H9 (cell line): Measurements from ENCODE around the gene GPX2. TPM values are rescaled to one million over a fixed set of nuclear protein-coding genes. Genes with fewer than 3 reads are reported as not detected.
A peak's percentile ranks its signal among the peaks of the same experiment; 100 is the strongest.

ENCODE experiments used
- DNase-seq: peaks from one replicate; pipeline ENCODE4 v3.0.0-alpha.2; 2017
- H2AFZ ChIP-seq: one replicate; pipeline ENCODE4 v1.6.1; 2013; ENCODE audit warnings: mild to moderate bottlenecking, low read length, control low read depth, moderate library complexity
- H2AK5ac ChIP-seq: 2 replicates; pipeline ENCODE4 v1.6.1; 2013; ENCODE audit warnings: low read length, control low read depth, mixed read lengths; ENCODE audit not compliant: insufficient read length
- H2BK120ac ChIP-seq: one replicate; pipeline ENCODE4 v1.6.1; 2013; ENCODE audit warnings: low read depth, mild to moderate bottlenecking, low read length, control low read depth, inconsistent platforms; ENCODE audit not compliant: poor library complexity, severe bottlenecking
- H2BK12ac ChIP-seq: 2 replicates; pipeline ENCODE4 v1.6.1; 2013; ENCODE audit warnings: low read length, control low read depth, mixed read lengths, low read depth; ENCODE audit not compliant: insufficient read length
- H2BK15ac ChIP-seq: 2 replicates; pipeline ENCODE4 v1.6.1; 2013; ENCODE audit warnings: low read depth, low read length, control low read depth
- H2BK20ac ChIP-seq: one replicate; pipeline ENCODE4 v1.6.1; 2013; ENCODE audit warnings: low read depth, mild to moderate bottlenecking, low read length, control low read depth, inconsistent platforms; ENCODE audit not compliant: poor library complexity, severe bottlenecking
- H2BK5ac ChIP-seq: 2 replicates; pipeline ENCODE4 v1.6.1; 2013; ENCODE audit warnings: low read length, control low read depth, mixed read lengths; ENCODE audit not compliant: insufficient read length
- H3K14ac ChIP-seq: 2 replicates; pipeline ENCODE4 v1.6.1; 2013; ENCODE audit warnings: low read length, control low read depth; ENCODE audit not compliant: insufficient read depth
- H3K18ac ChIP-seq: 2 replicates; pipeline ENCODE4 v1.6.1; 2013; ENCODE audit warnings: low read depth, mild to moderate bottlenecking, mixed read lengths, low read length, control low read depth; ENCODE audit not compliant: insufficient read length
- H3K23ac ChIP-seq: 2 replicates; pipeline ENCODE4 v1.6.1; 2013; ENCODE audit warnings: low read length, control low read depth, mixed read lengths, low read depth; ENCODE audit not compliant: insufficient read length
- H3K23me2 ChIP-seq: 2 replicates; pipeline ENCODE4 v1.6.1; 2013; ENCODE audit warnings: low read depth, mild to moderate bottlenecking, mixed read lengths, low read length, control low read depth; ENCODE audit not compliant: insufficient read length, poor library complexity, severe bottlenecking
- H3K27ac ChIP-seq: 2 replicates; pipeline ENCODE4 v1.5.1; 2013; ENCODE audit warnings: low read length, control low read depth, mixed read lengths, low read depth; ENCODE audit not compliant: insufficient read length
- H3K27me3 ChIP-seq: 2 replicates; pipeline ENCODE4 v1.6.1; 2013; ENCODE audit warnings: low read length, control low read depth, inconsistent platforms; ENCODE audit not compliant: insufficient read depth
- H3K4ac ChIP-seq: 2 replicates; pipeline ENCODE4 v1.6.1; 2013; ENCODE audit warnings: low read depth, mild to moderate bottlenecking, control low read depth, inconsistent platforms, low read length, moderate library complexity
- H3K4me1 ChIP-seq: 2 replicates; pipeline ENCODE4 v1.6.1; 2013; ENCODE audit warnings: low read length, control low read depth, inconsistent platforms; ENCODE audit not compliant: insufficient read depth
- H3K4me2 ChIP-seq: 2 replicates; pipeline ENCODE4 v1.6.1; 2013; ENCODE audit warnings: low read length, control low read depth, mixed read lengths; ENCODE audit not compliant: insufficient read length, insufficient read depth
- H3K56ac ChIP-seq: 2 replicates; pipeline ENCODE4 v1.6.1; 2013; ENCODE audit warnings: low read depth, mild to moderate bottlenecking, mixed read lengths, low read length, control low read depth; ENCODE audit not compliant: insufficient read length
- H3K79me1 ChIP-seq: 2 replicates; pipeline ENCODE4 v1.6.1; 2013; ENCODE audit warnings: low read depth, mild to moderate bottlenecking, moderate library complexity, low read length, control low read depth, inconsistent platforms; ENCODE audit not compliant: insufficient read depth, poor library complexity, severe bottlenecking
- H3K79me2 ChIP-seq: 2 replicates; pipeline ENCODE4 v1.6.1; 2013; ENCODE audit warnings: low read length, control low read depth, inconsistent platforms; ENCODE audit not compliant: insufficient read depth
- H3K9ac ChIP-seq: 2 replicates; pipeline ENCODE4 v1.6.1; 2013; ENCODE audit warnings: low read length, control low read depth, mixed read lengths; ENCODE audit not compliant: insufficient read length; ENCODE audit errors: extremely low read depth
- H3K9me3 ChIP-seq: one replicate; pipeline ENCODE4 v1.6.1; 2013; ENCODE audit warnings: low read depth, low read length, inconsistent platforms; ENCODE audit not compliant: control insufficient read depth
- H3T11ph ChIP-seq: one replicate; pipeline ENCODE4 v1.6.1; 2013; ENCODE audit warnings: mild to moderate bottlenecking, low read length, control low read depth, inconsistent platforms
- H4K20me1 ChIP-seq: one replicate; pipeline ENCODE4 v1.6.1; 2013; ENCODE audit not compliant: control insufficient read depth, insufficient read length, insufficient read depth
- H4K5ac ChIP-seq: 2 replicates; pipeline ENCODE4 v1.6.1; 2013; ENCODE audit warnings: low read depth, mild to moderate bottlenecking, mixed read lengths, low read length, control low read depth; ENCODE audit not compliant: insufficient read length
- H4K8ac ChIP-seq: replicated peaks from 2 replicates; pipeline ENCODE4 v1.6.1; 2013; ENCODE audit warnings: low read length, control low read depth, mixed read lengths, low read depth; ENCODE audit not compliant: insufficient read length
- H4K91ac ChIP-seq: 2 replicates; pipeline ENCODE4 v1.6.1; 2013; ENCODE audit warnings: low read depth, mild to moderate bottlenecking, moderate library complexity, mixed read lengths, low read length, control low read depth; ENCODE audit not compliant: insufficient read length
- H3K27ac Mint-ChIP-seq, 3 experiments: 2 replicates in 2 of 3; 3 replicates in 1 of 3; pipeline ENCODE4 v1.8.0; 2020 to 2021; ENCODE audit warnings: mixed read lengths in 3 of 3, mild to moderate bottlenecking in 1 of 3, moderate library complexity in 1 of 3
- H3K27me3 Mint-ChIP-seq: 2 replicates; pipeline ENCODE4 v1.8.0; 2021; ENCODE audit warnings: low read depth, mild to moderate bottlenecking, moderate library complexity, mixed read lengths
- H3K36me3 Mint-ChIP-seq, 3 experiments: 2 replicates in 2 of 3; 3 replicates in 1 of 3; pipeline ENCODE4 v1.8.0; 2020 to 2021; ENCODE audit warnings: low read depth in 3 of 3, mixed read lengths in 3 of 3; ENCODE audit not compliant: insufficient read depth in 1 of 3
- H3K4me1 Mint-ChIP-seq, 2 experiments: 2 replicates each; pipeline ENCODE4 v1.8.0; 2020; ENCODE audit warnings: mixed read lengths in 2 of 2
- H3K4me3 Mint-ChIP-seq, 2 experiments: 2 replicates in 1 of 2; 3 replicates in 1 of 2; pipeline ENCODE4 v1.8.0; 2020 to 2021; ENCODE audit warnings: mild to moderate bottlenecking in 2 of 2, mixed read lengths in 2 of 2, moderate library complexity in 1 of 2
- H3K9me3 Mint-ChIP-seq, 2 experiments: 2 replicates in 1 of 2; 3 replicates in 1 of 2; pipeline ENCODE4 v1.8.0; 2020; ENCODE audit warnings: mild to moderate bottlenecking in 2 of 2, mixed read lengths in 2 of 2, moderate library complexity in 1 of 2
- CTCF ChIP-seq: fragments of 200-600 bp; sonication (generic); conservative IDR thresholded peaks from 3 replicates; pipeline ENCODE4 v1.8.0; 2021; ENCODE audit warnings: antibody characterized with exemption, mild to moderate bottlenecking
- WGBS: extraction: QIAGEN DNeasy Blood & Tissue Kit; methylation state at CpG from one replicate; pipeline ENCODE4 v1.1.7; 2013; ENCODE audit warnings: missing lambda C conversion rate, low lambda C conversion rate, mixed read lengths; ENCODE audit not compliant: insufficient read length; ENCODE audit errors: extremely low coverage; 5-methylcytosine and 5-hydroxymethylcytosine counted together
- total RNA-seq: library from RNA; stranded (reverse); gene quantifications from 2 replicates; pipeline ENCODE4 v1.2.1, GENCODE V29; 2021

The GPX2 gene
- total RNA-seq, 1 experiment from 2014 or later = 0.79 TPM

DNA sequence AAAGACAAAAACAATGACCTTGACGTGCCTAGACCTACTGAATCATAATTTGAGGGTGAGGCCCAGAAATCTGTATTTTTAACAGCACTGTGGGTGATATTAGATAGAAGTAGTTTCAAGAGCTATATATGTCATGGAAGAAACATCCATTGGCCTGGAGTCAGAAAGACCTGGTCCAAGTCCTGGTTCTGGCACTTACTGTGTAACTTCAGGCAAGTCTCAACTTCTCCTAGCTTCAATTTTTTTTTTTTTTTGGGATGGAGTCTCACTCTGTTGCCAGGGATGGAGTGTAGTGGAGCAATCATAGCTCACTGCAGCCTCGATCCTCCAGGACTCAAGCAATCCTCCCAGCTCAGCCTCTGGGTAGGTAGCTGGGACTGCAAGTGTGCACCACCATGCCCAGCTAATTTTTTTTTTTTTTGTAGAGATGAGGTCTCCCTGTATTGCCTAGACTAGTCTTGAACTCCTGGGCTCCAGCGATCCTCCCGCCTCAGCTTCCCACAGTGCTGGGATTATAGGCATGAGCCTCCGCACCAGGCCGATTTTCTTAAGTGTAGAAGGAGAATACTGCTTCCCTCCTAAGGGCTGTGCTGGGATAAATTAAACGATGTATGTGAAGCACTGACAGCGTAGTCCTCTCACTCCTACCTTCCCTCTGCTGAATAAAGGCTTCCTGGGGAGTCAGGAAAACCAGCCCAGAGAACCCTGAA, 14.3 kb upstream of the GPX2 start:
- Histone ChIP-seq H2BK20ac (no peak overlapping the region), H3K4me1 (peaks cover 18% of the 10 kb centered on the region; the same call in 1 of the 2 replicates), H3K79me1 (no peaks in the 10 kb centered on the region), H4K8ac (no peak overlapping the region), H3K18ac (no peak overlapping the region), H3K79me2 (no peaks in the 10 kb centered on the region), H3K9me3 (no peaks in the 10 kb centered on the region), H3K56ac (no peak overlapping the region), H3K23ac (no peak overlapping the region), H3K4me2 (no peak overlapping the region), H3K14ac (no peak overlapping the region), H4K5ac (no peak overlapping the region), H4K91ac (no peak overlapping the region), H2BK15ac (no peak overlapping the region), H3K27ac (peak overlapping the region; percentile 33), H2AFZ (no peak overlapping the region), H3K27me3 (no peaks in the 10 kb centered on the region), H3T11ph (no peak overlapping the region), H2AK5ac (no peak overlapping the region), H2BK12ac (no peak overlapping the region), H3K4ac (no peak overlapping the region), H2BK120ac (no peak overlapping the region), H3K9ac (no peak overlapping the region), H4K20me1 (no peaks in the 10 kb centered on the region), H3K23me2 (no peaks in the 10 kb centered on the region), H2BK5ac (no peak overlapping the region)
- no peak for DNase-seq
- Mint-ChIP-seq H3K36me3 (peaks cover 0 to 15% (median 9%) of the 10 kb centered on the region in 3 experiments; a peak in 5 of 7 replicates), H3K27ac (peak overlapping the region; percentile 51 to 91 (median 85); a peak in 5 of 7 replicates), H3K27me3 (no peaks in the 10 kb centered on the region), H3K4me3 (no peak overlapping the region; a peak in 1 of 5 replicates), H3K9me3 (no peaks in the 10 kb centered on the region; a peak in 2 of 5 replicates), H3K4me1 (peaks cover 52 to 63% of the 10 kb centered on the region in 2 experiments)
- TF ChIP-seq CTCF = no peak
- WGBS = no CpG with 5 or more reads among the region's 8 CpGs
